B cell (primary cell): ENCODE results near the gene SLC2A2. TPM values are rescaled to one million over a fixed set of nuclear protein-coding genes. Genes with fewer than 3 reads are reported as not detected.

Experiments used
- ATAC-seq: fragments of 200-7000 bp; cut with Tn5 transposase; one replicate; pipeline ENCODE4 v1.10.0; 2021; ENCODE audit warnings: low read depth, mild to moderate bottlenecking, moderate number of reproducible peaks, moderate library complexity
- CTCF ChIA-PET: fragments of 350-600 bp; sonication (Branson Sonifier 250); formaldehyde crosslinking; loops from one replicate; lab custom pipeline; 2021; ENCODE audit warnings: antibody characterized with exemption, inconsistent platforms; lab: Charles Lee
- POLR2A ChIA-PET: fragments of 350-600 bp; sonication (Branson Sonifier 250); formaldehyde crosslinking; loops from one replicate; lab custom pipeline; 2021; ENCODE audit warnings: antibody characterized with exemption; lab: Charles Lee
- DNase-seq: peaks from one replicate; pipeline ENCODE4 v3.0.0; 2013
- H2AFZ ChIP-seq: 2 replicates; pipeline ENCODE4 v1.6.1; 2012; ENCODE audit warnings: mild to moderate bottlenecking, low read depth, low read length; ENCODE audit not compliant: insufficient read depth, poor library complexity, severe bottlenecking
- H3K27ac ChIP-seq, 2 donors: 1 replicate in 1 of 2; 2 replicates in 1 of 2; pipeline ENCODE4 v1.5.1; 2012 to 2013; ENCODE audit warnings: low read length in 2 of 2, mild to moderate bottlenecking in 2 of 2, moderate library complexity in 1 of 2
- H3K27me3 ChIP-seq, 4 experiments: fragments of 200-600 bp in 1 of 4; sonication (generic) in 1 of 4; replicated peaks in 1 of 4; 1 replicate in 2 of 4; 2 replicates in 2 of 4; pipeline versions ENCODE4 v1.6.1 to v1.7.0; 2013 to 2016; ENCODE audit warnings: low read length in 3 of 4, mild to moderate bottlenecking in 2 of 4, mixed read lengths in 1 of 4, moderate library complexity in 1 of 4; ENCODE audit not compliant: insufficient read depth in 4 of 4, control insufficient read depth in 3 of 4; ENCODE audit errors: control extremely low read depth in 1 of 4
- H3K36me3 ChIP-seq, 2 experiments: replicated peaks in 1 of 2; 1 replicate in 1 of 2; 2 replicates in 1 of 2; pipeline versions ENCODE4 v1.6.1 to v1.7.1; 2013; ENCODE audit warnings: low read length in 1 of 2; ENCODE audit not compliant: insufficient read depth in 2 of 2, control insufficient read depth in 1 of 2; ENCODE audit errors: control extremely low read depth in 1 of 2, extremely low read depth in 1 of 2
- H3K4me1 ChIP-seq, 2 donors: fragments of 200-600 bp in 1 of 2; sonication (generic) in 1 of 2; 1 replicate in 1 of 2; 2 replicates in 1 of 2; pipeline versions ENCODE4 v1.5.1 to v1.6.1; 2013 to 2017; ENCODE audit warnings: low read length in 2 of 2; ENCODE audit not compliant: control insufficient read depth in 2 of 2, insufficient read depth in 2 of 2
- H3K4me2 ChIP-seq: replicated peaks from 2 replicates; pipeline ENCODE3; 2012; ENCODE audit warnings: mild to moderate bottlenecking, low read depth, low read length; ENCODE audit not compliant: poor library complexity, severe bottlenecking
- H3K4me3 ChIP-seq, 5 experiments: fragments of 200-600 bp in 1 of 5; sonication (generic) in 1 of 5; 1 replicate in 3 of 5; 2 replicates in 2 of 5; pipeline versions ENCODE4 v1.5.1 to v1.7.0; 2011 to 2016; ENCODE audit warnings: low read length in 4 of 5, mild to moderate bottlenecking in 4 of 5, low read depth in 2 of 5, control low read depth in 1 of 5, moderate library complexity in 1 of 5; ENCODE audit not compliant: insufficient read depth in 1 of 5; ENCODE audit errors: control extremely low read depth in 1 of 5, extremely low read depth in 1 of 5
- H3K79me2 ChIP-seq: fragments of 200-600 bp; sonication (generic); one replicate; pipeline ENCODE4 v1.6.0; 2016; ENCODE audit warnings: low read length; ENCODE audit not compliant: control insufficient read depth, insufficient read depth
- H3K9ac ChIP-seq: fragments of 200-600 bp; sonication (generic); 2 replicates; pipeline ENCODE4 v1.6.1; 2017; ENCODE audit warnings: mild to moderate bottlenecking, low read length, moderate library complexity
- H3K9me3 ChIP-seq, 3 donors: one replicate each; pipeline versions ENCODE4 v1.6.1 to v1.7.1; 2013; ENCODE audit warnings: low read length in 2 of 3; ENCODE audit not compliant: control insufficient read depth in 2 of 3, insufficient read depth in 1 of 3; ENCODE audit errors: control extremely low read depth in 1 of 3
- H4K20me1 ChIP-seq: 2 replicates; pipeline ENCODE4 v1.6.0; 2012; ENCODE audit warnings: mild to moderate bottlenecking, low read length; ENCODE audit not compliant: insufficient read depth, control insufficient read depth, poor library complexity, severe bottlenecking
- H3K27ac Mint-ChIP-seq: one replicate; pipeline ENCODE4 v1.8.0; 2021; ENCODE audit warnings: mixed read lengths
- H3K27me3 Mint-ChIP-seq: one replicate; pipeline ENCODE4 v1.8.0; 2021; ENCODE audit warnings: mixed read lengths
- H3K4me1 Mint-ChIP-seq: one replicate; pipeline ENCODE4 v1.8.0; 2021; ENCODE audit warnings: mixed read lengths
- H3K4me3 Mint-ChIP-seq: one replicate; pipeline ENCODE4 v1.8.0; 2021; ENCODE audit warnings: mixed read lengths
- H3K9me3 Mint-ChIP-seq: one replicate; pipeline ENCODE4 v1.8.0; 2022; ENCODE audit warnings: mixed read lengths; ENCODE audit not compliant: insufficient read depth
- EZH2 ChIP-seq: IDR thresholded peaks from 2 replicates; pipeline ENCODE4 v1.6.1; 2012; ENCODE audit warnings: borderline replicate concordance, low read depth, mild to moderate bottlenecking, moderate library complexity, low read length; ENCODE audit not compliant: insufficient read depth, poor library complexity, severe bottlenecking
- WGBS: methylation state at CpG from one replicate; pipeline ENCODE4 v1.1.5; 2013; ENCODE audit warnings: missing lambda C conversion rate; ENCODE audit not compliant: insufficient coverage; 5-methylcytosine and 5-hydroxymethylcytosine counted together
- intact Hi-C: fragments of 100-400 bp; cut with micrococcal nuclease; formaldehyde crosslinking; loops from one replicate; pipeline ENCODE4 v1.10.0; 2022
- polyA plus RNA-seq: library from polyadenylated mRNA; depleted of rRNA; stranded (reverse); fragments of >200 nt; gene quantifications from 2 replicates; pipeline ENCODE4 v1.2.3, GENCODE V29; 2012
- total RNA-seq, 2 donors: library from RNA; stranded (reverse); fragments of 120-200 nt in 1 of 2; gene quantifications; 1 replicate in 1 of 2; 2 replicates in 1 of 2; pipeline versions ENCODE4 v1.2.3 to v1.2.4, GENCODE V29; 2013 to 2022
- TF ChIP-seq, protein P1 (sequence below): fragments of 200-600 bp; IDR thresholded peaks from one replicate; pipeline ENCODE4 v1.8.0; 2022; ENCODE audit warnings: antibody characterized with exemption, mild to moderate bottlenecking

Gene SLC2A2
- total and polyA plus RNA-seq, 2 donors (not counting 1 experiment from before 2014, with no cell fraction given) = not detected

DNA sequence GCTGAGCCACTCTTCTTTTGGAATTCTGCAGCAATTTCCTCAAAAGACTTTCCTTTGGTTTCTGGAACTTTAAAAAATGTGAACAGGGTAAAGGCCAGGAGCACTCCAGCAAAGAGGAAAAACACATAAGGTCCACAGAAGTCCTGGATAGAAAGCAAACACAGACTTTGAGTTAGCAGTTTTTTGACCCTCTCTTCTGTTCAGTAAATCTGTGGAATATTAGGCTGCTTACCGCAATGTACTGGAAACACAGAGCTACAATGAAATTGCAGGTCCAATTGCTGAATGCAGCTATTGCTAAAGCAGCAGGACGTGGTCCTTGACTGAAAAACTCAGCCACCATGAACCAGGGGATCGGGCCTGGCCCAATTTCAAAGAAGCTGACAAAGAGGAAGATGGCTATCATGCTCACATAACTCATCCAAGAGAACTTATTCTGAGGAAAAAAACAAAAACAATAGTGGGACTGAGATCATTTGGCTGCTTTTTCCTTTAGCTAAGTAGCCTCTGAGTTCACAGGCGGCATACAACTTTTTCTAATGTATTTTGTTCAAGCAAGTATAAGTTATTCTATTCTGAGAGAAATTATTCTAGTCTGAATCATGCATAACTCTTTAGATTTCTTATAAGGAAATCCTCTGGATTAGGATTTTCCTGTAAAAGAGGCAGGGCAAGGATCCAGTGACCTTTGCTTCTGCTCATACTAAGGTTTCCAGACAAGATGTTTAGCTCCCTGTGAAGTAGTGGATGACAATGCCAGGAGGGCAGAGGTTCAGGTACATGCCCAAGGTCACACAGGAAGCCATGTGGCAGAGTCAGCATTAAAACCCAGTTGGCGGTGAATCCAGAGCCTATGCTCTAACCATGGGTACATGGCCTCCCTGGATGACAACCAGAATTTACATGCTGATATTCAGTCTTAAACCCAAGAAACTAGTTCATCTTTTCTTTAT is 28.3 kb downstream of the SLC2A2 start:
- Mint-ChIP-seq H3K4me1 (no peaks in the 10 kb centered on the region), H3K4me3 (no peak overlapping the region), H3K27ac (no peak overlapping the region), H3K9me3 (peaks cover under 1% of the 10 kb centered on the region), H3K27me3 (no peaks in the 10 kb centered on the region)
- POLR2A ChIA-PET = no interaction called here
- Histone ChIP-seq H3K27me3 (no peaks in the 10 kb centered on the region), H3K79me2 (no peaks in the 10 kb centered on the region), H3K4me3 (no peak overlapping the region), H2AFZ (no peak overlapping the region), H3K4me2 (no peak overlapping the region), H3K9ac (no peak overlapping the region), H3K9me3 (no peaks in the 10 kb centered on the region), H4K20me1 (no peaks in the 10 kb centered on the region), H3K4me1 (no peaks in the 10 kb centered on the region), H3K36me3 (no peaks in the 10 kb centered on the region), H3K27ac (no peak overlapping the region)
- ATAC-seq (no peak), DNase-seq (no peak)
- CTCF ChIA-PET = no interaction called here
- intact Hi-C loops = no loop called here
- 94% methylated on average over 3 of the region's 5 CpGs for WGBS
- TF ChIP-seq, protein P1, sequence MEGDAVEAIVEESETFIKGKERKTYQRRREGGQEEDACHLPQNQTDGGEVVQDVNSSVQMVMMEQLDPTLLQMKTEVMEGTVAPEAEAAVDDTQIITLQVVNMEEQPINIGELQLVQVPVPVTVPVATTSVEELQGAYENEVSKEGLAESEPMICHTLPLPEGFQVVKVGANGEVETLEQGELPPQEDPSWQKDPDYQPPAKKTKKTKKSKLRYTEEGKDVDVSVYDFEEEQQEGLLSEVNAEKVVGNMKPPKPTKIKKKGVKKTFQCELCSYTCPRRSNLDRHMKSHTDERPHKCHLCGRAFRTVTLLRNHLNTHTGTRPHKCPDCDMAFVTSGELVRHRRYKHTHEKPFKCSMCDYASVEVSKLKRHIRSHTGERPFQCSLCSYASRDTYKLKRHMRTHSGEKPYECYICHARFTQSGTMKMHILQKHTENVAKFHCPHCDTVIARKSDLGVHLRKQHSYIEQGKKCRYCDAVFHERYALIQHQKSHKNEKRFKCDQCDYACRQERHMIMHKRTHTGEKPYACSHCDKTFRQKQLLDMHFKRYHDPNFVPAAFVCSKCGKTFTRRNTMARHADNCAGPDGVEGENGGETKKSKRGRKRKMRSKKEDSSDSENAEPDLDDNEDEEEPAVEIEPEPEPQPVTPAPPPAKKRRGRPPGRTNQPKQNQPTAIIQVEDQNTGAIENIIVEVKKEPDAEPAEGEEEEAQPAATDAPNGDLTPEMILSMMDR = no peak
- no peak for TF ChIP-seq EZH2

DNA sequence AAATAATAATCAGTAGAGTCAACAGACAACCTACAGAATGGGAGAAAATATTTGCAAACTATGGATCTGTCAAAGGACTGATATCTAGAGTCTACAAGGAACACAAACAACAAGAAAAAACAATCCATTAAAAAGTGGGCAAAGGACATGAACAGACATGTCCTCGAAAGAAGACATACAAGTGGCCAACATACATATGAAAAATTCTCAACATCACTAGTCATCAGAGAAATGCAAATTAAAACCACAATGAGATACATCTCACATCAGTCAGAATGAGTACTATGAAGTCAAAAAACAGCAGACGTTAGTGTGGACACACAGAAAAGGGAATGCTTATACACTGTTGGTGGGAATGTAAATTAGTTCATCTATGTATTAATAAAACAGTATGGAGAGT is 33.7 kb downstream of the SLC2A2 start:
- ChIA-PET POLR2A (no interaction called here), CTCF (no interaction called here)
- peaks cover 7% of the 10 kb centered on the region for H3K9me3 Mint-ChIP-seq
- peaks cover 15% of the 10 kb centered on the region for H3K27me3 Mint-ChIP-seq
- Histone ChIP-seq H3K9me3 (peaks cover 0 to 3% (median 1%) of the 10 kb centered on the region in 3 donors), H3K4me1 (no peaks in the 10 kb centered on the region), H3K27me3 (peaks cover 0 to 5% (median 0%) of the 10 kb centered on the region in 4 experiments), H3K4me2 (no peak overlapping the region), H3K9ac (no peak overlapping the region), H3K36me3 (no peaks in the 10 kb centered on the region), H2AFZ (no peak overlapping the region), H3K4me3 (no peak overlapping the region), H3K79me2 (no peaks in the 10 kb centered on the region), H3K27ac (no peak overlapping the region), H4K20me1 (no peaks in the 10 kb centered on the region)
- ATAC-seq (no peak), DNase-seq (no peak)
- intact Hi-C loops = no loop called here
- H3K4me3 Mint-ChIP-seq = no peak overlapping the region
- no CpG with 5 or more reads among the region's 2 CpGs for WGBS
- no peak overlapping the region for H3K27ac Mint-ChIP-seq
- TF ChIP-seq, protein P1 = no peak
- TF ChIP-seq EZH2 = no peak
- H3K4me1 Mint-ChIP-seq = no peaks in the 10 kb centered on the region
